Measurements from ENCODE around the gene MBD3L4.
"Not testable (repeated sequence)": the region's sequence is repeated elsewhere in the genome, so short reads cannot be mapped to it uniquely, and the experiment has no call there.

The MBD3L4 gene

DNA sequence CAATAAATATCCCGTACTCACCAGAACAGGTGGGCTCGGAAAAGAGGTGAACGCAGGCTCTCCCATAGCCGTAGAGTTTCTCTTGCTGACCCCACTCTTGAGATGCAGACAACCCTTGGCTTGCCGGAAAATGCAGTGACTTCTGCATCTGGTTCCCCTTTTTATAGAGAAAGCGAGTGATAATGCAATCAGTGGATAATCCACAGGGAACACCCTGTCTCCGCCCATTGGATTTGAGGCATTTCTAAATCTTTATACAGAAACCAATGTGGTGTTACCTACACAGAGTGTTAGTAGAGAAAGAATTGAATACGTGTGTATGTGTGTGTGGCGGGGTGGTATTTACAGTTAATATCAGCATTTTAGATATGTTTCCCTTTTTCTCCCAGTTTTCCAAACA, at the start of gene MBD3L4:
Gene MBD3L4 (minus strand): TSS at position 101 of the 400 bp plus-strand sequence. CDS start 35 bp downstream, at position 66.
- not testable (repeated sequence) for DNase-seq (ENCODE audit: low read depth)

DNA sequence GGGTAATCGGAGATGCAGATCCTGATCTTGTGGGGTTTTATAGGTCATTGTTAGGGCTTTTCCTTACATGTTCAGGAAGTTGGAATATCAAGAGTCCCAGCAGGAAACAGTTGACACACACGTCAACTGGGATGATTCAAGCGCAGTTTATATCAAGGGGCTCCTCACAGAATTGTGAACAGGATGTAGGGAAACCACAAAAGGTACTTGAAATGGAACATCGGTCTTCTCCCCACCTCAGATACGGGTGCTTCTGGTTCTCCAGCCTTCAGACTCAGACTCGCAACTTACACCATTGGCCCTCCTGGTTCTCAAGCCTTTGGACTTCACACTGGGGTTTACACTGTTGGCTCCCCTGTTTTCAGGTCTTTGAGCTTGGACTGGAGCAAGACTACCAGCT, 49.0 kb upstream of the MBD3L4 start:
- DNase-seq (ENCODE audit: low read depth) = no peak

DNA sequence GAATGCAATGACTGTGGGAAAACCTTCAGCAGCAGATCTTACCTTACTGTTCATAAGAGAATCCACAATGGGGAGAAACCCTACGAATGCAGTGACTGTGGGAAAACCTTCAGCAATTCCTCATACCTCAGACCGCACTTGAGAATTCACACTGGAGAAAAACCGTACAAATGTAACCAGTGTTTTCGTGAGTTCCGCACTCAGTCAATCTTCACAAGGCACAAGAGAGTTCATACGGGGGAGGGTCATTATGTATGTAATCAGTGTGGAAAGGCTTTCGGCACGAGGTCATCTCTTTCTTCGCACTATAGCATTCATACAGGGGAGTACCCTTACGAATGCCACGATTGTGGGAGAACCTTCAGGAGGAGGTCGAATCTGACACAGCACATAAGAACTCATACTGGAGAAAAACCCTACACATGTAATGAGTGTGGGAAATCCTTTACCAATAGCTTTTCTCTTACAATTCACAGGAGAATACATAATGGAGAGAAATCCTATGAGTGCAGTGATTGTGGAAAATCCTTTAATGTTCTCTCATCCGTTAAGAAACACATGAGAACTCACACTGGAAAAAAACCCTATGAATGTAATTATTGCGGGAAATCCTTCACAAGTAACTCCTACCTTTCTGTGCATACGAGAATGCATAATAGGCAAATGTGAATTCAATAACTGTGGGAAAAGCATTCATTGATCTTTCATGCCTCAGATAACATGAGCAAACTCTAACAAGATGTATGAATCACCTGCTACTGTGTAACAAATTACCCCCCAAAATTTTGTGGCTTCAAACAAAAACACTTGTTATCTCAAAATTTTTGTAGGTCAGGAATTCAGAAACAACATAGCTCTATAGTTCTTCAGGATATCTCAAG, 43.3 kb upstream of the MBD3L4 start:
- DNase-seq (ENCODE audit: low read depth) = peak; percentile 71

DNA sequence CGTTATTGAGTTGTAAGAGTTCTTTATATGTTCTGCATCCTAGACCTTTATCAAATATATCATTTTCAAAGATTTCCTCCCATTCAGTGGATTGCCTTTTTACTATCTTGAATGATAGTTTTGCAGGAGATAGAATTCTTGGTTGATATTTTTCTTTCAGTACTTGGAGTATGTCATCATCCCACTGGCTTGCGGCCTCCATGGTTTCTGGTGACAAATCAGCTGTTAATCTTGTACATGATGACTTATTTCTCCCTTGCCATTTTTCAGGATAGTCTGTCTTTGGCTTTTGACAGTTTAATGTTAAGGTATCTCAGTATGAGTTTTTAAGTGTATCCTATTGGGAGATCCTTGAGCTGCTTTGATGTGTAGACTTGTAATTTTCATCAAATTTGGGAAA, 38.0 kb upstream of the MBD3L4 start:
- DNase-seq (ENCODE audit: low read depth) = peak; percentile 21

DNA sequence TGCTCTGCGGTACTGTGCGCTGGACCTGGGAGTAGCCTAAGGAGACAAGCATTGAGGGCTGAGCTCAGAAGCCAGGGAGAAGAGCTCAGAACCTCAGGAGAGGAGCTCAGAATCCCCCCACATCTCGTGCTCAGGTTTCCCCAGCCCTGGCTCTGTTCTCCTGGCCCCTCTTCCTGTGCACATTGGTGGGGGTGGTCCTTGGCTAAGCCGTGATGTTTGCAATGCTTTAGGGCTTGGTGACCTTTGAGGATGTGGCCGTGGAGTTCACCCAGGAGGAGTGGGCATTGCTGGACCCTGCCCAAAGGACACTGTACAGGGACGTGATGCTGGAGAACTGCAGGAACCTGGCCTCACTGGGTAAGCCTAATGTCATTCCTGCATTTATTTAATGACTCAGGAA, 36.2 kb upstream of the MBD3L4 start:
- no peak for DNase-seq (ENCODE audit: low read depth)

DNA sequence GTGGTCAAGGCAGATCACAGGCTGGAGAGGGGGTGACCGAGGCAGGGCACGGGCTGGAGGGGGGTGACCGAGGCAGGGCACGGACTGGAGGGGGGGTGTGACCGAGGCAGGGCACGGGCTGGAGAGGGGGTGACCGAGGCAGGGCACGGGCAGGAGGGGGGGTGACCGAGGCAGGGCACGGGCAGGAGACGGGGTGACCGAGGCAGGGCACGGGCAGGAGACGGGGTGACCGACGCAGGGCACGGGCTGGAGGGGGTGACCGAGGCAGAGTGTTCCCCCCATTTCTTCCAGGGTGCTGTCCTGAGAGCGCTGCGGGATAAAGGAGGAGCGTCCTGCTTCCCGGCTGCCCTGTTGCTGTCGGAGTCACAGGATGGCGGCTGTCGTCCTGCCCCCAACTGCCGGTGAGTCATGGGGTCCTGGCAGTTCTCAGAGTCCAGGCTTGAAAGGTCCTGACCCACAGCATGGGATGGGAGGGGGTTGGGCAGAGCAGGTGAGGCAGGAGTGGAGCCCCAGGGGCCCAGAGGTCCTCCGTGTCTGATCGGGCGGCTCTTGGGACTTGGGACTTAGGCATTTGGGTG, 34.8 kb upstream of the MBD3L4 start:
- no peak for DNase-seq (ENCODE audit: low read depth)

DNA sequence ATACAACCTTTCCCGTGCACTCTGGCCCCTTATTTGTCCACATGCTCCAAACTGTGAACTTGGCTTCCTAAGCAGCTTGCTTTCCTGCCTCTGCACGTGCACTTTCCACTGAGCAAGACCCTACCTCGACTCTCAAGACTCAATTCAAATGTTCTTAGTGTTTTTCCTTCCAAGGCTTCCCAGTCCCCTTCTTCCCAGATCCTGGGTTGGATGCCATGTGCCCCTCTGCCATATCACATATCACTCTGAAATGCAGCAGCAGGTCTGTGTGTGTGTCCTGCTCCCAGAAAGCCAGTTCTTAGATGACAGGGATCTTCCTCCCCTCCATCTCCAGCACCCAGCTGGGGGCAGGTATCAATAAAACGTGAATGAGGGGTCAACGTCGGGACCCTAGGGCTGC, 32.6 kb upstream of the MBD3L4 start:
- DNase-seq (ENCODE audit: low read depth) = no peak

DNA sequence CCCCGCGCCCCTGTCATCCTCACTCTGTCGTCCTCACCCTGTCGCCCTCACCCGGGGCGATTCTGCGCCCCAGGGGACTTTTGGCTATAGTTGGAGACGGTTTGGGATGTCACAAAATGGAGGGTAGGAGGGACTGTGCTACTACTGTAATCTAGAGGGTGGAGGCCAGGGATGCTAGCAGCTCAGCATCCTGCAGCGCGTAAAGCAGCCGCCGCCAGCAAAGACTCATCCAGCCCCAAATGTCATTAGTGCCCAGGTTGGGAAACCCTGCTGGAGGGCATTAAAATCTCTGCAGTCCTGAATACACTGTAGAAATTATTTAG, 29.9 kb upstream of the MBD3L4 start:
- no peak for DNase-seq (ENCODE audit: low read depth)

DNA sequence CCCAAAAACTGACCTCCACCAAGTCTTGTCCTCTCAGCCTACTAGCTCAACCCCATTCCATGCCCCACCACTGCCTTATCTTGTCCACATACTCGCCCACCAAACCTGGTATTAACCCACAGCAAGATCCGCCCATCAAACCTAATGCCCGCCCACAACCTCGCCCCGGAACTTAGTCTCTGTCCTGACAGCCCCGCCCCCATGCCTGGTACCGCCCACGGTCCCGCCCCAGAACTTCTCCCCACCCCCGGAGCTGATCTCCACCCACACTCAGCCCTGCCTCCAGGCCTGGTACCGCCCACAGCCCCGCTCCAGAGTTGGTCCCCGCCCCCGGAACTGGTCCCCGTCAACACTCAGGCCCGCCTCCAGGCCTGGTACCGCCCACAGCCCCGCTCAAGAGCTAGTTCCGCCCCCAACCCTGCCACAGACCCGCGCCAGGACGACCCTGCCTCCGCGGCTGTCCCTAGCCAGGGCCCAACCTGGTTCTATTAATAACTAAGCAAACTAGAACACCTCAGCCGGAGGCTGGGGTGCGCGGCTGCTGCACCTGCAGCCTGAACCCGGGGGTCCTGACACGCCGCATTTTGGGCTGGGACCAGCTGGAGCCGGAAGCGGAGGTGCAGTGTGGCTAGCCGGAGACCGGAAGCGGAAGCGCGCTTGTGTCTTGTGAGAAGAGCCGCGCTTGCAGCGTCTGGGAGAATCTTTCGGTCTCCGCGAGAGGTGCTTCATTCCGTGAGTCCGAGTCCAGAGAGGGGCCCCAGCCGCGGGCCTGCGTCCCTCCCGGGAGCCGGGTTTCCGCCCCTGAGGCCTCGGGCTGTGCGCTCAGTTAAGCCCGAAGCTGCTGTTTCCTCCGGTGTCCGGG, 29.3 kb upstream of the MBD3L4 start, which contains the start of gene ZNF557:
Gene ZNF557 (plus strand): TSS at position 662 of the 862 bp plus-strand sequence. CDS start 5,372 bp downstream, outside the sequence.
- DNase-seq (ENCODE audit: low read depth) = peak; percentile 96

DNA sequence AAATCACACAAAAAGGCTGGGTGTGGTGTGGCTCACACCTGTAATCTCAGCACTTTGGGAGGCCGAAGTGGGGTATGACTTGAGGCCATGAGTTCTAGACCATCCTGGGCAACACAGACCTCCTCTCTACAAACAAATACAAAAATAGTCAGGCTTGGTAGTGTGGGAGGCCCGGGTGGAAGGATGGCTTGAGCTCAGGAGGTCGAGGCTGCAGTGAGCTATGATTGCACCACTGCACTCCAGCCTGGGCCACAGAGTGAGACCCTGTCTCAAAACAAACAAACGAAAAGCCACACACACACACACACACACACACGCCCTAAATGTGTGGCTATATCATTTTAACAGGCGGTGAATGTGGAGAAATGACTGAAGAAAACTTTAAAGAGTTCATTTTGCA, 28.6 kb upstream of the MBD3L4 start:
- no peak for DNase-seq (ENCODE audit: low read depth)

DNA sequence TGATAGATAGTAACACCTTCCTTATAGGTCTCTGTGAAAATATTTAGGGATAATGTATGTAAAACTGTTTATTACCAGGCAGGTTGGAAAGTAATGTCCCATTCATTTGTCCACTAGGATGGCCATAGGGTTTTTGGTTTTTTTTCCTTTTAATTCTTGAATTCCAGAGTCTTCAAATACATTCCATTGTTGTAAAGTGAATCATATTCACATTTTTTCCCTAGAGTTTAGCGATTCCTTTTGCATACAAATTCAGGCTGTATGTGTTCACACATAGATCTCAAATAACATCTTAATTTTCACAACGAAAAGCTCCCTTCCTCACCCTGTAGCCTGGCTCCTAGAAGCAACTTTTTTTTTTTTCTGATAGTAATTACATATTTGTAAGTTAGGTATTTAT, 27.7 kb upstream of the MBD3L4 start:
- DNase-seq (ENCODE audit: low read depth) = no peak

DNA sequence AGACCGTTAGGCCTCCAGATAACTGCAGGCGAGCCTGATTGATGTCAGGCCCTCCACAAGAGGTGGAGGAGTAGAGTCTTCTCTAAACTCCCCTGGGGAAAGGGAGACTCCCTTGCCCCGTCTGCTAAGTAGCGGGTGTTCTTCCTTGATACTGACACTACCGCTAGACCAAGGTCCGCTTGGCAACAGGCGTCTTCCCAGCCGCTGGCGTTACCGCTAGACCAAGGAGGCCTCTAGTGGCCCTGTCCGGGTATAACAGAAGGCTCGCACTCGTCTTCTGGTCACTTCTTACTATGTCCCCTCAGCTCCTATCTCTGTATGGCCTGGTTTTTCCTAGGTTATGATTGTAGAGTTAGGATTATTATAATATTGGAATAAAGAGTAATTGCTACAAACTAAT, 27.1 kb upstream of the MBD3L4 start:
- peak; percentile 17 for DNase-seq (ENCODE audit: low read depth)

DNA sequence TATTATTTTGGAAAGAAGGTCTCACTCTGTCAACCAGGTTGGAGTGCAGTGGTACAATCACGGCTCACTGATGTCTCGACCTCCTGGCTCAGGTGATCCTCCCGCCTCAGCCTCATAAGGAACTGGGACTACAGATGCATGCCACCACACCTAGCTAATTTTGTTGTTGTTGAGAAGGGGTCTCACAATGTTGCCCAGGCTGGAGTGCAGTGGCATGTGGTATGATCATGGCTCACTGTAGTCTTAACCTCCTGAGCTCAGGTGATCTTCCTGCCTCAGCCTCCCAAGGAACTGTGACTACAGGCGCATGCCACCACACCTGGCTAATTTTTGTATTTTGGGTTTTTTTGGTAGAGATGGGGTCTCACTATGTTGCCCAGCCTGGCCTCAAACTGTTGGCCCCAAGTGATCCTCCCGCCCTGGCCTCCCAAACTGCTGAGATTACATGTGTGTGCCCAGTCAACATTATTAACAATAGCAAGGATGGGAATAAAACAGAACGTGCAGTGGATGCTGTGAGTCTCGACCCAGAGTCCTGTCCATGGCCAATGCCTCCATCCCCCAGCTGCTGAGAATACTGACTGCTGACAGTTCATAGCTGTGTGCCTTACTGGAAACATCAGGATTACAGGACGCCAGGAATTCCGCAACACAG, 23.9 kb upstream of the MBD3L4 start:
- DNase-seq (ENCODE audit: low read depth) = no peak

DNA sequence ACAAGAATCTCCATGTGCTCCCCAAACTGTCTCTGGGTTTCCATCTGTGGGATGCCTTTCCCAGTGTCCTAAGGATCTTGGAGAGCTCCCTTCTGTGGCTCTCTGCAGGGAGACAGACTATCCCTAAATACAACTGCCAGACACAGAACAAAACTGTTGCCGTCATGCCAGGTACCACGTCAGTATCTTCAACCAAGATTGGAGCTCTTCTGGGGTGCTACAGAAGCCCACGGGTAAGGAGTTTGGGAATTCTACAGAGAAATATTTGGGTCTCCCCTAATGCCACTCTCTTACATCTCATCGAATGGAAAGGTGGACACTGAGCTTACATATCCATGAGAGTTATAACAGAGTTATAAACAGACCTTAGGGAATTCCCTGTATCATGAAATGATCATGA, 23.4 kb upstream of the MBD3L4 start:
- DNase-seq (ENCODE audit: low read depth) = no peak

DNA sequence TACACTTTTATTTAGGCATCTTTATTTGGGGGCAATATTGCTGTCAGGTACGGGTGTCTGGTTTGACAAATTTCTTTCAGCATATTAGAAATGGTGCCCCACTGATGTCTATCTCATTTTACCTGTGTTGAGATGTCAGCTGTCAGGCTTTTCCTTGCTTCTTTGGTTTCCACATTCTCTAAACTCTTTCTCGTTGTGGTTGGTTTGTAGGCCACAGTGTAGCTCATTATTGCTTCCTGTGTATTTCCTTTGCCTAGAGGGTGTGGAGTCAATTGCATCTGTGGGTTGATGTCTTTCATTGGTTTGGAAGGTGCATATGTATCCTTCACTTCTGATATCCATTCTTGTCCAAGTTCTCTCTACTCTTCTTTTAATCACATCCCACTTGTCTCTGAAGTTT, 20.0 kb upstream of the MBD3L4 start:
- not testable (repeated sequence) for DNase-seq (ENCODE audit: low read depth)

DNA sequence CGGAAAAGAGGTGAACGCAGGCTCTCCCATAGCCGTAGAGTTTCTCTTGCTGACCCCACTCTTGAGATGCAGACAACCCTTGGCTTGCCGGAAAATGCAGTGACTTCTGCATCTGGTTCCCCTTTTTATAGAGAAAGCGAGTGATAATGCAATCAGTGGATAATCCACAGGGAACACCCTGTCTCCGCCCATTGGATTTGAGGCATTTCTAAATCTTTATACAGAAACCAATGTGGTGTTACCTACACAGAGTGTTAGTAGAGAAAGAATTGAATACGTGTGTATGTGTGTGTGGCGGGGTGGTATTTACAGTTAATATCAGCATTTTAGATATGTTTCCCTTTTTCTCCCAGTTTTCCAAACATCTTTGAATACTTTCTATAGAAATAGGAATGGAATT, 18.6 kb upstream of the MBD3L4 start, which contains the start of gene MBD3L3:
Gene MBD3L3 (minus strand): TSS at position 101 of the 400 bp plus-strand sequence. CDS start 71 bp downstream, at position 30.
- not testable (repeated sequence) for DNase-seq (ENCODE audit: low read depth)

DNA sequence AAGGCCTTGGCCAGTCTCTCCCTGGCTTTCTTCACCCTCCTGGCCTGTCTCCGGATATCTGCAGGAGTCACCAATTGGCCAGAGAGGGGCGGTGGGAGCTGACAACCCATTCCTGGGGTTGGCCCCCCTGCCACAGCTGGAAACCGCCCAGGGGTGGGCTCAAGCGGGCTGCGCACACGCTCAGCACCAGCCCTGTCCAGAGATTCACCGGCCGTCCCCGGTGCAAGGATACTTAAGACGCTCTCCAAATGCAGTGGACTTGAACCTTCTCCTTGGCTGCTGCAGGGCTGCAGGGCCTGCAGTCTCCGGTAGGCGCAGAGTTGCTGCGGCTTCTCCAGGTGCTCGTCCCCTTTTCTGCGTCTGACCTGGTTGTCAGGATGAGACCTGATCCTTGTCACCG, 16.4 kb upstream of the MBD3L4 start:
- not testable (repeated sequence) for DNase-seq (ENCODE audit: low read depth)

DNA sequence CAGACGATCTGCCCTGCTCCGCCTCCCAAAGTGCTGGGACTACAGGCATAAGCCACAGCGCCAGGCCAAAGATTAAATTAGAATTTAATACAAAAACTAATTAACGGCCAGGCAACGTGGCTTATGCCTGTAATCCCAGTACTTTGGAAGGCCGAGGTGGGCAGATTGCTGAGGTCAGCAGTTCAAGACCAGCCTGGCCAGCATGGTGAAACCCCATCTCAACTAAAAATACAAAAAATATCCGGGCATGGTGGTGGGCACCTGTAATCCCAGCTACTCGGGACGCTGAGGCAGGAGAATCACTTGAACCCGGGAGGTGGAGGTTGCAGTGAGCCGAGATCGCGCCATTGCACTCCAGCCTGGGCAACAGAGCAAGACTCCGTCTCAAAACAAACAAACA, 15.7 kb upstream of the MBD3L4 start:
- DNase-seq (ENCODE audit: low read depth) = not testable (repeated sequence)

DNA sequence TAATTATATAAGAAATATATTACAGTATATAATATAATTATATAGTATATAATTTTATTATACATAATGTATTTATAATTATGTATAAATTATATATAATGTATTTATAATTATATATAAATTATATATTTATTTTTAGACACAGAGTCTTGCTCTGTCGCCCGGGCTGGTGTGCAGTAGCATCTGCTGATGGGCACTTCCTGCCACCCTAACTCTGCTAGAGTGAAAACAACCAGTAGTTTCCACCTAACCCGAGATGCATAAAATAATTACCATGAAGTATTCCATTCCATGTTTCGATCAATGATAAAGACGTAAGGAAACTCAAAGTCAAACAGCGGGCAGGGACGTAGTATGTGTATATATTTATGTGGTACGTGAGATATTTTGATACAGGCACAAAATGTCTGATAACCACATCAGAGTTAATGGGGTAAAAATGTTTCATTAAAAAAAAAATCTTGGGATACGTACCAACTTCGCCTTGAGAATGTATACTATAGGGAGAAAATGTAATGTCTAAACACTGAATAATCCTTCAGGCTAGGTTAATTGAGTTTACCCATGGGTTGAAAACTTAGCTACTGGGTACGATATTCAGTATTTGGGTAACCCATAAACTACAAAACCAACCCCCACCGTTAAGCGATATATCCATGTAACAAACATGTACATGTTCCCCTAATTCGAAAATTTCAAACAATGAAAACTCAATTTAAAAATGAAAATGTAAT, 14.8 kb upstream of the MBD3L4 start:
- not testable (repeated sequence) for DNase-seq (ENCODE audit: low read depth)

DNA sequence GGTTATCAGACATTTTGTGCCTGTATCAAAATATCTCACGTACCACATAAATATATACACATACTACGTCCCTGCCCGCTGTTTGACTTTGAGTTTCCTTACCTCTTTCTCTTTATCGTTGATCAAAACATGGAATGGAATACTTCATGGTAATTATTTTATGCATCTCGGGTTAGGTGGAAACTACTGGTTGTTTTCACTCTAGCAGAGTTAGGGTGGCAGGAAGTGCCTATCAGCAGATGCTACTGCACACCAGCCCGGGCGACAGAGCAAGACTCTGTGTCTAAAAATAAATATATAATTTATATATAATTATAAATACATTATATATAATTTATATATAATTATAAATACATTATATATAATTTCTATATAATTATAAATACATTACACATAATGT, 12.9 kb upstream of the MBD3L4 start:
- not testable (repeated sequence) for DNase-seq (ENCODE audit: low read depth)

DNA sequence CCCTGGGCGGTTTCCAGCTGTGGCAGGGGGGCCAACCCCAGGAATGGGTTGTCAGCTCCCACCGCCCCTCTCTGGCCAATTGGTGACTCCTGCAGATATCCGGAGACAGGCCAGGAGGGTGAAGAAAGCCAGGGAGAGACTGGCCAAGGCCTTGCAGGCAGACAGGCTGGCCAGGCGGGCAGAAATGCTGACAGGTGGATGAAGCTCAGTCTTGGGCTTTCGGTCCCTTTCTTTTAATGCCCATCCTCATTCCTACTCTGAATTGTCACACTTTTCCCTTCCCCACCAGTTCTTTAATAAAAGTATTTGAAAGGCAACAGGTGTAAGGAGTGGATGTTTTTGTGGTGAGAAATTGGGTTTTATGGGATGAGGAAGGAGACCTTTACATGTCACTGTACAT, 11.4 kb upstream of the MBD3L4 start:
- DNase-seq (ENCODE audit: low read depth) = not testable (repeated sequence)
